Measurements from ENCODE around the gene KRTAP5-6. TPM values are rescaled to one million over a fixed set of nuclear protein-coding genes. Genes with fewer than 3 reads are reported as not detected.

The KRTAP5-6 gene
- total and polyA plus RNA-seq, 2 donors (not counting 1 experiment from before 2014, with no cell fraction given) = not detected

DNA sequence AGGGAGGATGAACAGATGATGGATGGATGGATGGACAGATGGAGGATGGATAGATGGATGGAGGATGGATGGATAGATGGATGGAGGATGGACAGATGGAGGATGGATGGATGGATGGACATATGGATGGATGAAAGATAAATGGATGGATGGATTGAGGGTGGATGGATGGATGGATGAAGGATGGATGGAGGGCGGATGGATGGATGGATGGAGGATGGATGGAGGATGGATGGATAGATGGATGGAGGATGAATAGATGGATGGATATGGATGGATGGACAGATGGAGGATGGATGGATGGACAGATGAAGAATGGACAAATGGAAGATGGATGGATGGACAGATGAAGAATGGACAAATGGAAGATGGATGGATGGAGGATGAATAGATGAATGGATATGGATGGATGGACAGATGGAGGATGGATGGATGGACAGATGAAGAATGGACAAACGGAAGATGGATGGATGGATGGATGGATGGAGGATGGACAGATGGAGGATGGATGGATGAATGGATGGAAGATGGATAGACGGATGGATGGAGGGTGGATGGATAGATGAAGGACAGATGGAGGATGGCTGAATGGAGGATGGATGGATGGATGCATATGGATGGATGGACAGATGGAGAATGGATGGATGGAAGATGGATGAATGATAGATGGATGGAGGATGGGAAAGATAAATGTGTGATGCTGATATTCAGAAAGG is 46.0 kb downstream of the KRTAP5-6 start:
- H3K36me3 ChIP-seq (replicated peaks in 1 of 2; ENCODE audit: control extremely low read depth in 1 of 2, control insufficient read depth in 1 of 2, extremely low read depth in 1 of 2, insufficient read depth in 2 of 2, low read length in 1 of 2) = no peaks in the 10 kb centered on the region
- H3K27me3 Mint-ChIP-seq = peaks cover 5% of the 10 kb centered on the region
- ATAC-seq (ENCODE audit: low read depth) (no peak), DNase-seq (no peak)
- H2AFZ ChIP-seq (ENCODE audit: insufficient read depth, low read depth, low read length, poor library complexity, severe bottlenecking) = no peak overlapping the region
- H3K4me1 ChIP-seq (ENCODE audit: control insufficient read depth in 2 of 2, insufficient read depth in 2 of 2, low read length in 2 of 2) = no peaks in the 10 kb centered on the region
- intact Hi-C loops (cut with micrococcal nuclease) = no loop called here
- H3K27ac Mint-ChIP-seq = no peak overlapping the region
- H3K27me3 ChIP-seq (replicated peaks in 1 of 4; ENCODE audit: control extremely low read depth in 1 of 4, control insufficient read depth in 3 of 4, insufficient read depth in 4 of 4, low read length in 3 of 4) = no peaks in the 10 kb centered on the region
- no peaks in the 10 kb centered on the region for H3K79me2 ChIP-seq (ENCODE audit: control insufficient read depth, insufficient read depth, low read length)
- no peak overlapping the region for H3K4me2 ChIP-seq (replicated peaks; ENCODE audit: low read depth, low read length, poor library complexity, severe bottlenecking)
- no peaks in the 10 kb centered on the region for H4K20me1 ChIP-seq (ENCODE audit: control insufficient read depth, insufficient read depth, low read length, poor library complexity, severe bottlenecking)
- no peak for TF ChIP-seq EZH2 (IDR thresholded peaks at IDR 0.05; ENCODE audit: borderline replicate concordance, insufficient read depth, low read depth, low read length, poor library complexity, severe bottlenecking)
- TF ChIP-seq, protein P1, sequence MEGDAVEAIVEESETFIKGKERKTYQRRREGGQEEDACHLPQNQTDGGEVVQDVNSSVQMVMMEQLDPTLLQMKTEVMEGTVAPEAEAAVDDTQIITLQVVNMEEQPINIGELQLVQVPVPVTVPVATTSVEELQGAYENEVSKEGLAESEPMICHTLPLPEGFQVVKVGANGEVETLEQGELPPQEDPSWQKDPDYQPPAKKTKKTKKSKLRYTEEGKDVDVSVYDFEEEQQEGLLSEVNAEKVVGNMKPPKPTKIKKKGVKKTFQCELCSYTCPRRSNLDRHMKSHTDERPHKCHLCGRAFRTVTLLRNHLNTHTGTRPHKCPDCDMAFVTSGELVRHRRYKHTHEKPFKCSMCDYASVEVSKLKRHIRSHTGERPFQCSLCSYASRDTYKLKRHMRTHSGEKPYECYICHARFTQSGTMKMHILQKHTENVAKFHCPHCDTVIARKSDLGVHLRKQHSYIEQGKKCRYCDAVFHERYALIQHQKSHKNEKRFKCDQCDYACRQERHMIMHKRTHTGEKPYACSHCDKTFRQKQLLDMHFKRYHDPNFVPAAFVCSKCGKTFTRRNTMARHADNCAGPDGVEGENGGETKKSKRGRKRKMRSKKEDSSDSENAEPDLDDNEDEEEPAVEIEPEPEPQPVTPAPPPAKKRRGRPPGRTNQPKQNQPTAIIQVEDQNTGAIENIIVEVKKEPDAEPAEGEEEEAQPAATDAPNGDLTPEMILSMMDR (IDR thresholded peaks at IDR 0.05) = peak; percentile 18
- H3K4me3 Mint-ChIP-seq = no peak overlapping the region
- POLR2A ChIA-PET = no interaction called here
- peaks cover 8% of the 10 kb centered on the region for H3K9me3 Mint-ChIP-seq (ENCODE audit: insufficient read depth)
- no peak overlapping the region for H3K4me3 ChIP-seq (ENCODE audit: control extremely low read depth in 1 of 5, extremely low read depth in 1 of 5, insufficient read depth in 1 of 5, low read depth in 2 of 5, low read length in 4 of 5)
- no peak overlapping the region for H3K27ac ChIP-seq (ENCODE audit: low read length in 2 of 2)
- no peaks in the 10 kb centered on the region for H3K4me1 Mint-ChIP-seq
- CTCF ChIA-PET = no interaction called here
- H3K9ac ChIP-seq (ENCODE audit: low read length) = no peak overlapping the region
- 96% methylated on average over 3 of the region's 3 CpGs for WGBS (ENCODE audit: insufficient coverage)
- H3K9me3 ChIP-seq (ENCODE audit: control extremely low read depth in 1 of 3, control insufficient read depth in 2 of 3, insufficient read depth in 1 of 3, low read length in 2 of 3) = peaks cover 0 to 15% (median 0%) of the 10 kb centered on the region in 3 donors

DNA sequence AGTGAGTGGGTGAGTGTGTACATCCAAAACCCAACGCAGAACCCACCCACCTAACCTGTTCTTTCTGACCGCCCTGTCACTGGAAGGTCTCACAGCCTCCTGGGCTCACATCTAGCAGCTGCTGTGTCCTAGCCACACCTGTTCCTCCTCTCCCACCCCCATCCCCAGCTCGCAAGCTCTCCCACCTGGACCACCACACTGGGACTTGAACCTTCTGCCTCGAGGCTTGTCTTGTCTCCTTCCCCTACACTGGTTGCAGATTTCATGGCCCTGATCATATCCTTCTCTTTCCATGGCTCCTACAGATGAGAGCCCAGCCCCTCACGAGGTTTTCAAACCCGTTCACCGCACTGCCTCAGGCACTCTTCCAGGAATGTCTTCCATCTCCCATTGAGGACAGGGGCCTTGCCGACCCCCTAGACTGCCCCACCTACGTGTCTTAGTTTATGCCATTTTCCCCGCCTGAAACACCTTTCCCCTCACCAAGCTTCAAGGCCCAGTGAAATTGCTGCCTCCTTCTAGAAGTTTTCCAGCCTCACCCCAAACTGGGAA is 46.7 kb downstream of the KRTAP5-6 start:
- POLR2A ChIA-PET = no interaction called here

More for the DNA sequence above, 46.7 kb downstream of the KRTAP5-6 start:
- ATAC-seq (ENCODE audit: low read depth) (no peak), DNase-seq (no peak)
- Mint-ChIP-seq H3K9me3 (ENCODE audit: insufficient read depth) (peaks cover 8% of the 10 kb centered on the region), H3K27me3 (no peaks in the 10 kb centered on the region), H3K27ac (no peak overlapping the region), H3K4me1 (peaks cover 1% of the 10 kb centered on the region), H3K4me3 (no peak overlapping the region)
- H3K27me3 ChIP-seq (replicated peaks in 1 of 4; ENCODE audit: control extremely low read depth in 1 of 4, control insufficient read depth in 3 of 4, insufficient read depth in 4 of 4, low read length in 3 of 4) = no peaks in the 10 kb centered on the region
- no peaks in the 10 kb centered on the region for H3K36me3 ChIP-seq (replicated peaks in 1 of 2; ENCODE audit: control extremely low read depth in 1 of 2, control insufficient read depth in 1 of 2, extremely low read depth in 1 of 2, insufficient read depth in 2 of 2, low read length in 1 of 2)
- peaks cover 0 to 15% (median 0%) of the 10 kb centered on the region in 3 donors for H3K9me3 ChIP-seq (ENCODE audit: control extremely low read depth in 1 of 3, control insufficient read depth in 2 of 3, insufficient read depth in 1 of 3, low read length in 2 of 3)
- H3K4me3 ChIP-seq (ENCODE audit: control extremely low read depth in 1 of 5, extremely low read depth in 1 of 5, insufficient read depth in 1 of 5, low read depth in 2 of 5, low read length in 4 of 5) = no peak overlapping the region
- no peak overlapping the region for H3K4me2 ChIP-seq (replicated peaks; ENCODE audit: low read depth, low read length, poor library complexity, severe bottlenecking)
- H2AFZ ChIP-seq (ENCODE audit: insufficient read depth, low read depth, low read length, poor library complexity, severe bottlenecking) = no peak overlapping the region
- no peaks in the 10 kb centered on the region for H3K4me1 ChIP-seq (ENCODE audit: control insufficient read depth in 2 of 2, insufficient read depth in 2 of 2, low read length in 2 of 2)
- TF ChIP-seq, protein P1 (IDR thresholded peaks at IDR 0.05) = no peak
- TF ChIP-seq EZH2 (IDR thresholded peaks at IDR 0.05; ENCODE audit: borderline replicate concordance, insufficient read depth, low read depth, low read length, poor library complexity, severe bottlenecking) = no peak
- 92% methylated on average over 10 of the region's 10 CpGs for WGBS (ENCODE audit: insufficient coverage)
- H3K27ac ChIP-seq (ENCODE audit: low read length in 2 of 2) = no peak overlapping the region
- no peaks in the 10 kb centered on the region for H3K79me2 ChIP-seq (ENCODE audit: control insufficient read depth, insufficient read depth, low read length)
- CTCF ChIA-PET = no interaction called here
- H4K20me1 ChIP-seq (ENCODE audit: control insufficient read depth, insufficient read depth, low read length, poor library complexity, severe bottlenecking) = no peaks in the 10 kb centered on the region
- intact Hi-C loops (cut with micrococcal nuclease) = no loop called here
- no peak overlapping the region for H3K9ac ChIP-seq (ENCODE audit: low read length)

Data from B cell (primary cell).